ENCODE data around the gene P3H4.
"Not testable (repeated sequence)": the region's sequence is repeated elsewhere in the genome, so short reads cannot be mapped to it uniquely, and the experiment has no call there.

P3H4 gene, protein sequence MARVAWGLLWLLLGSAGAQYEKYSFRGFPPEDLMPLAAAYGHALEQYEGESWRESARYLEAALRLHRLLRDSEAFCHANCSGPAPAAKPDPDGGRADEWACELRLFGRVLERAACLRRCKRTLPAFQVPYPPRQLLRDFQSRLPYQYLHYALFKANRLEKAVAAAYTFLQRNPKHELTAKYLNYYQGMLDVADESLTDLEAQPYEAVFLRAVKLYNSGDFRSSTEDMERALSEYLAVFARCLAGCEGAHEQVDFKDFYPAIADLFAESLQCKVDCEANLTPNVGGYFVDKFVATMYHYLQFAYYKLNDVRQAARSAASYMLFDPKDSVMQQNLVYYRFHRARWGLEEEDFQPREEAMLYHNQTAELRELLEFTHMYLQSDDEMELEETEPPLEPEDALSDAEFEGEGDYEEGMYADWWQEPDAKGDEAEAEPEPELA

DNA sequence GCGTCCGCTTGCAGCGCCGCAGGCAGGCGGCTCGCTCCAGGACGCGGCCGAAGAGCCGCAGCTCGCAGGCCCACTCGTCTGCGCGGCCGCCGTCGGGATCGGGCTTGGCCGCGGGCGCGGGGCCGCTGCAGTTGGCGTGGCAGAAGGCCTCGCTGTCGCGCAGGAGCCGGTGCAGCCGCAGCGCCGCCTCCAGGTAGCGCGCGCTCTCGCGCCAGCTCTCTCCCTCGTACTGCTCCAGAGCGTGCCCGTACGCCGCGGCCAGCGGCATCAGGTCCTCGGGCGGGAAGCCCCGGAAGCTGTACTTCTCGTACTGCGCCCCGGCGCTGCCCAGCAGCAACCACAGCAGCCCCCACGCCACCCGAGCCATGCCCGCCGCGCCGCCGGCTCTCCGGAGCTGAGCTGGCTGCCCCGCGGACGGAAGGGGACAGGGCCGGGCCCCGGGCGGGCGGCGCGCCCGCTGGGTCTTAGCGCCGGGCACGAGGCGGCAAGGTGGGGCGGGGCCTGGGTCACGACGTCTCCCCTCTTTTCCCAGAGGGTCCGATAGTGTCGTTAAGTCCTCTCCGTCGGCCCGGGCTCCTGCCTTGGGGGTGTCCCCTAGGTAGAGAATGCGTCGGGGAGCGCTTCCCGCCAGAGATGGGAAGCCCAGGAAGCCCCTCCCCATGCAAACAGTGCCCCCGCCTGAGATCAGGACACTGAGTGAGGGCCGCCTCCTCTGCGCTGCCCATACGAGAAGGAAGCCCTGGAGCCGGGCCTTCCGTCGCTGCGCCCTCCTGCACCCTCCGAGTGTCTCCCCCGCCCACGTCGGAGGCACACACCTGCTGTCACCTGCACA lies at the start of gene P3H4:
Gene P3H4, minus strand, starts transcription at position 401 of the 832 bp plus-strand sequence. Its CDS starts 34 bp downstream, at position 367.
- TF ChIP-seq, protein P1, sequence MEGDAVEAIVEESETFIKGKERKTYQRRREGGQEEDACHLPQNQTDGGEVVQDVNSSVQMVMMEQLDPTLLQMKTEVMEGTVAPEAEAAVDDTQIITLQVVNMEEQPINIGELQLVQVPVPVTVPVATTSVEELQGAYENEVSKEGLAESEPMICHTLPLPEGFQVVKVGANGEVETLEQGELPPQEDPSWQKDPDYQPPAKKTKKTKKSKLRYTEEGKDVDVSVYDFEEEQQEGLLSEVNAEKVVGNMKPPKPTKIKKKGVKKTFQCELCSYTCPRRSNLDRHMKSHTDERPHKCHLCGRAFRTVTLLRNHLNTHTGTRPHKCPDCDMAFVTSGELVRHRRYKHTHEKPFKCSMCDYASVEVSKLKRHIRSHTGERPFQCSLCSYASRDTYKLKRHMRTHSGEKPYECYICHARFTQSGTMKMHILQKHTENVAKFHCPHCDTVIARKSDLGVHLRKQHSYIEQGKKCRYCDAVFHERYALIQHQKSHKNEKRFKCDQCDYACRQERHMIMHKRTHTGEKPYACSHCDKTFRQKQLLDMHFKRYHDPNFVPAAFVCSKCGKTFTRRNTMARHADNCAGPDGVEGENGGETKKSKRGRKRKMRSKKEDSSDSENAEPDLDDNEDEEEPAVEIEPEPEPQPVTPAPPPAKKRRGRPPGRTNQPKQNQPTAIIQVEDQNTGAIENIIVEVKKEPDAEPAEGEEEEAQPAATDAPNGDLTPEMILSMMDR (IDR thresholded peaks at IDR 0.05; ENCODE audit: insufficient read depth, low read length, missing control alignments), result peak; percentile 78
- ChIA-PET CTCF (interaction anchor here (0.8 to 6.1 kb wide), 20 partner anchors 9 to 122 kb away, joined by 3 to 105 read pairs (median 4); partner anchors contain the start of genes JUP and KLHL11), POLR2A (interaction anchor here (0.6 to 2.2 kb wide), 11 partner anchors 11 to 1549 kb away, joined by 3 to 8 read pairs (median 4); partner anchors contain the start of genes ACLY, DNAJC7 and KLHL11)
- peak within 1 kb of the TSS; percentile 87 for H3K4me3 ChIP-seq (ENCODE audit: low read depth, low read length)
- DNase-seq (ENCODE audit: low read depth, low spot score), result no peak

DNA sequence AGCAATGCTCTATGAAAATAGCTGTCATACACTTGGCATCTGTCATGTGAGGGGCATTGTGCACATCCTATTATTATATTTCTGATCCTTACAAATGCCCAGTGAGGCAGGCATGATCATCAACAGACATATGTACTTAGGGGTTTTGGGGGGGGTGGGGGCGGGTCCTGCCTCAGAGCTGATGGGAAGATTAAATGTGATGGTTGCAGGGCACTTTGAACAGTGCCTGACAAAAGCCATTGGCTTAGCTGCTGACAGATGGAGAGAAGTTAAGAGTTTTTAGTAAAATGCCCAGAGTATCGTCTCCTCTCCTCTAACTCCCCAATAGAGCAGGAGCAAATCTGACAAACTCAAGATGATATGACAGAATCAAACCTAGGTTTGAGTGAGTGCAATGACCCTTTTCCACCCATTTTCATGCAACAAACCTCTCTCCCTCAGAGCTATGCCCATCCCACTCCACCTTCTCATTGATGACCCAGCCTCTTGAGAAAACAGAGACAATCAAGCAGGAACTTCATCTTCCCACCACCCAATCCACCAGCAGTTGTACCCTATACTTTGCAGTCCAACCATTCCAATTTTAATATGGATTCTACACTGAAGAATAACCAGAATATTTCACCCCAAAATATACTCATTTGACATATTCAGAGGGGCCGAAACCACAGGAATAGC lies 48.6 kb upstream of the P3H4 start:
- ChIA-PET CTCF (interaction anchor here (0.9 to 2.3 kb wide), 3 partner anchors 28 to 123 kb away, joined by 3 to 6 read pairs (median 5); no protein-coding TSS in a partner anchor), POLR2A (no interaction called here)
- no peak for DNase-seq (ENCODE audit: low read depth, low spot score)
- TF ChIP-seq, protein P1 (IDR thresholded peaks at IDR 0.05; ENCODE audit: insufficient read depth, low read length, missing control alignments), result no peak
- no peak overlapping the region for H3K4me3 ChIP-seq (ENCODE audit: low read depth, low read length)

GRCh38 chr17:41851382-41851781 lies 39.6 kb upstream of the P3H4 start:
- DNase-seq (ENCODE audit: low read depth, low spot score); POLR2A ChIA-PET; H3K4me3 ChIP-seq (ENCODE audit: low read depth, low read length): not testable (repeated sequence)
- CTCF ChIA-PET, result interaction anchor here (1.0 to 1.2 kb wide), 3 partner anchors 10 to 49 kb away, joined by 3 to 5 read pairs (median 4); no protein-coding TSS in a partner anchor

DNA sequence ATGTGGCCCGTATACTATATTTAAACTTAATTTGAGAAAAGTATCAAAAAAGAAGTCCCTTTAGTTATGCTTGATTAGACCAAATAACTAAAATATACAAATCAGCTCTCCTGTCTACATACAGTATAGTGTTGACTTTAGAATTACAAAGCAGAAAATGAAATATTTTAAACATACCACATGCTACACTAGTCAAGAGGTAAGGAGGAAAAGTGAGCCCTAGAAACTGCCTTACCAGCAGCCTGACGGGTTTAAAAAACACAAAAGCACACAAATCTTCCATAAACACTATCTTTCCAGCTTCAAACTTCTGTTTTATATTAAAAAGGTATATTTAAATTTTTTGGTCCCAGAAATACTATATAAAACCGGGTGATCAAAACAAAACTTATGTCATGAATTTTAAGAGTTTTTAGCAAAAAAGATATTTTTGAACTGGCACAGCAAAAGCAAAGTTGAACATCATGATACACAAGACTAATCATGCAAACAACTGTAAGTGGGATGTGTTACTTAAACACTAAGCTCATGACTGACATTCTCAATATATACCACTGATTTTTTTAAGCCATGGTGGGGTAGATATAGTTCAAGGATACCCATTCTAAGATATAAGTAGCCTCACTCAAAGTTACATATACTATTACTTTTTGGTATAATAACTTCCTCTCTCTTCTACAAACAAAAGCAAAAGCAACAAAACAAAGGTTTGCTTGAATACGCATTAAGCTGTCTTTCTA lies 37.7 kb upstream of the P3H4 start:
- POLR2A ChIA-PET, result no interaction called here
- TF ChIP-seq, protein P1 (IDR thresholded peaks at IDR 0.05; ENCODE audit: insufficient read depth, low read length, missing control alignments), result no peak
- no peak overlapping the region for H3K4me3 ChIP-seq (ENCODE audit: low read depth, low read length)
- CTCF ChIA-PET, result interaction anchor here (1.2 to 1.4 kb wide), 3 partner anchors 11 to 153 kb away, joined by 3 to 4 read pairs (median 3); no protein-coding TSS in a partner anchor
- DNase-seq (ENCODE audit: low read depth, low spot score), result no peak

- no peak overlapping the region for H3K4me3 ChIP-seq (ENCODE audit: low read depth, low read length)
- POLR2A ChIA-PET, result no interaction called here
- TF ChIP-seq, protein P1 (IDR thresholded peaks at IDR 0.05; ENCODE audit: insufficient read depth, low read length, missing control alignments), result no peak
- no peak for DNase-seq (ENCODE audit: low read depth, low spot score)
- CTCF ChIA-PET, result interaction anchor here (0.8 to 1.4 kb wide), 5 partner anchors 8 to 153 kb away, joined by 3 to 5 read pairs (median 4); partner anchors contain the start of gene P3H4
Measured at GRCh38 chr17:41848788-41849187, 37.0 kb upstream of the P3H4 start.

DNA sequence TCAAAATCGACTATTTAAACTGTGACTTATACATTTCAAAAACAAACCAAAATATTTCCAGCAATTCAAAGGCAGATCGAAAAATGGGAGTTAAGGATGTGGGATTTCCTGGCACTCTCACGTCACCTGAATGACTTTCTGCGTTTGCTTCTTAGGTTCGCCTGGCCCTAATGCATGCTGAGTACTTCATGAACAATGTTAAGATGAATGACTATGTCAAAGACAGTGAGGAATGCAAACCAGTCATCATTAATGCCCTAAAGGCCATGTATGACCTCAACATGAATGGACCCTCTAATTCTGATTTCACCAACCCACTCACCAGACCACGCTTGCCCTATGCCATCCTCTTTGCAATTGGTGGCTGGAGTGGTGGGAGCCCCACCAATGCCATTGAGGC lies 33.2 kb upstream of the P3H4 start:
- CTCF ChIA-PET, result no interaction called here

GRCh38 chr17:41840781-41841180 lies 29.0 kb upstream of the P3H4 start:
- CTCF ChIA-PET; DNase-seq (ENCODE audit: low read depth, low spot score); POLR2A ChIA-PET; H3K4me3 ChIP-seq (ENCODE audit: low read depth, low read length): not testable (repeated sequence)

More for the DNA sequence above, 33.2 kb upstream of the P3H4 start:
- H3K4me3 ChIP-seq (ENCODE audit: low read depth, low read length), result no peak overlapping the region
- TF ChIP-seq, protein P1 (IDR thresholded peaks at IDR 0.05; ENCODE audit: insufficient read depth, low read length, missing control alignments), result no peak
- no peak for DNase-seq (ENCODE audit: low read depth, low spot score)
- POLR2A ChIA-PET, result no interaction called here

DNA sequence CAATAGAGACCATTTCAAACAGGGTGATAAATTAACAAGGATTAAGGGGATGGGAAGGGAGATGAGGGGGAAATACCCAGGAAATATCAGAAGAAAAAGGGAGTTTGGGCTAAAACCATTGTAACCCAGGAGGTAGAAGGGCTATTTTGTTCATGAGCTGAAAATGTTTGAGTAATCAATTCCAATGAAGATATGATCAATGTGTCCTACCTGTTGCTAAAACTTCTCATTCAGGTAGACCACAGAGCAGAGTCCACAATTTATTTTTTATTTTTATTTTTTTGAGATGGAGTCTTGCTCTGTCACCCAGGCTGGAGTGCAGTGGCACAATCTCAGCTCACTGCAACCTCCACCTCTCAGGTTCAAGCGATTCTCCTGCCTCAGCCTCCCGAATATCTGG lies 27.7 kb upstream of the P3H4 start:
- POLR2A ChIA-PET; DNase-seq (ENCODE audit: low read depth, low spot score); H3K4me3 ChIP-seq (ENCODE audit: low read depth, low read length): not testable (repeated sequence)
- CTCF ChIA-PET, result interaction anchor here (0.6 kb wide), 1 partner anchor 13 kb away, joined by 3 read pairs; no protein-coding TSS in a partner anchor

All from AG04449 (cell line).